HCT116 (cell line): Measurements from ENCODE around the gene VMP1.

Source experiments
- CBX3 ChIP-seq: IDR thresholded peaks from 2 replicates; pipeline ENCODE4 v1.6.1; 2012; ENCODE audit warnings: low read depth
- EZH2 ChIP-seq: fragments of 200-600 bp; sonication (generic); IDR thresholded peaks from 2 replicates; pipeline ENCODE4 v1.6.1; 2017; ENCODE audit warnings: antibody characterized with exemption, mixed run types
- POLR2A ChIP-seq: IDR thresholded peaks from 2 replicates; pipeline ENCODE4 v1.7.0; 2011; ENCODE audit warnings: borderline replicate concordance; ENCODE audit not compliant: insufficient read depth, insufficient read length; ENCODE audit errors: extremely low read depth
- RAD21 ChIP-seq: IDR thresholded peaks from 2 replicates; pipeline ENCODE4 v1.6.1; 2012; ENCODE audit warnings: low read depth, mild to moderate bottlenecking
- TF ChIP-seq, protein P1 (sequence below), 3 experiments: fragments of 200-600 bp in 1 of 3; sonication (generic) in 1 of 3; IDR thresholded peaks in 2 of 3; conservative IDR thresholded peaks in 1 of 3; 2 replicates each; pipeline ENCODE4 v1.5.1; 2012 to 2017; ENCODE audit warnings: low read depth in 2 of 3, low read length in 2 of 3, antibody characterized with exemption in 1 of 3, borderline replicate concordance in 1 of 3, control low read depth in 1 of 3, mild to moderate bottlenecking in 1 of 3, mixed read lengths in 1 of 3, mixed run types in 1 of 3, moderate library complexity in 1 of 3; ENCODE audit not compliant: insufficient read depth in 1 of 3

GRCh38 chr17:59716427-59716826, 9.0 kb downstream of the VMP1 start:
- TF ChIP-seq, protein P1, sequence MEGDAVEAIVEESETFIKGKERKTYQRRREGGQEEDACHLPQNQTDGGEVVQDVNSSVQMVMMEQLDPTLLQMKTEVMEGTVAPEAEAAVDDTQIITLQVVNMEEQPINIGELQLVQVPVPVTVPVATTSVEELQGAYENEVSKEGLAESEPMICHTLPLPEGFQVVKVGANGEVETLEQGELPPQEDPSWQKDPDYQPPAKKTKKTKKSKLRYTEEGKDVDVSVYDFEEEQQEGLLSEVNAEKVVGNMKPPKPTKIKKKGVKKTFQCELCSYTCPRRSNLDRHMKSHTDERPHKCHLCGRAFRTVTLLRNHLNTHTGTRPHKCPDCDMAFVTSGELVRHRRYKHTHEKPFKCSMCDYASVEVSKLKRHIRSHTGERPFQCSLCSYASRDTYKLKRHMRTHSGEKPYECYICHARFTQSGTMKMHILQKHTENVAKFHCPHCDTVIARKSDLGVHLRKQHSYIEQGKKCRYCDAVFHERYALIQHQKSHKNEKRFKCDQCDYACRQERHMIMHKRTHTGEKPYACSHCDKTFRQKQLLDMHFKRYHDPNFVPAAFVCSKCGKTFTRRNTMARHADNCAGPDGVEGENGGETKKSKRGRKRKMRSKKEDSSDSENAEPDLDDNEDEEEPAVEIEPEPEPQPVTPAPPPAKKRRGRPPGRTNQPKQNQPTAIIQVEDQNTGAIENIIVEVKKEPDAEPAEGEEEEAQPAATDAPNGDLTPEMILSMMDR (IDR thresholded peaks at IDR 0.05 in 2 of 3, conservative IDR thresholded peaks at IDR 0.05 in 1 of 3; ENCODE audit: borderline replicate concordance in 1 of 3, insufficient read depth in 1 of 3, low read depth in 2 of 3, low read length in 2 of 3), result no peak
- TF ChIP-seq CBX3 (no peak), POLR2A (no peak), EZH2 (no peak), RAD21 (no peak)
